Activated T-cell treated with anti-CD3 and anti-CD28 coated beads, Interleukin-2, amount 50 U/mL, for 24 hours (primary cell): Measurements from ENCODE around the gene BCKDK.
"Not testable (repeated sequence)": the region's sequence is repeated elsewhere in the genome, so short reads cannot be mapped to it uniquely, and the experiment has no call there.

Experiments
- DNase-seq: peaks from one replicate; pipeline ENCODE4 v3.0.0-alpha.2; 2020
- H3K27ac Mint-ChIP-seq: 2 replicates; pipeline ENCODE4 v1.8.0; 2020; ENCODE audit warnings: mild to moderate bottlenecking, mixed read lengths
- H3K27me3 Mint-ChIP-seq: 2 replicates; pipeline ENCODE4 v1.8.0; 2020; ENCODE audit warnings: mixed read lengths
- H3K36me3 Mint-ChIP-seq: 2 replicates; pipeline ENCODE4 v1.8.0; 2020; ENCODE audit warnings: low read depth, mixed read lengths
- H3K4me1 Mint-ChIP-seq: 2 replicates; pipeline ENCODE4 v1.8.0; 2020; ENCODE audit warnings: low read depth, mixed read lengths
- H3K4me3 Mint-ChIP-seq: 2 replicates; pipeline ENCODE4 v1.8.0; 2020; ENCODE audit warnings: mild to moderate bottlenecking, moderate library complexity, mixed read lengths
- H3K9me3 Mint-ChIP-seq: 2 replicates; pipeline ENCODE4 v1.8.0; 2020; ENCODE audit warnings: mixed read lengths

The BCKDK gene

GRCh38 chr16:31099860-31100638 is 8.1 kb upstream of the BCKDK start:
- H3K36me3 Mint-ChIP-seq = no peaks in the 10 kb centered on the region
- no peak overlapping the region for H3K27ac Mint-ChIP-seq
- H3K4me3 Mint-ChIP-seq = no peak overlapping the region
- no peaks in the 10 kb centered on the region for H3K9me3 Mint-ChIP-seq
- H3K27me3 Mint-ChIP-seq = no peaks in the 10 kb centered on the region
- peaks cover 9% of the 10 kb centered on the region for H3K4me1 Mint-ChIP-seq
- DNase-seq = no peak

DNA sequence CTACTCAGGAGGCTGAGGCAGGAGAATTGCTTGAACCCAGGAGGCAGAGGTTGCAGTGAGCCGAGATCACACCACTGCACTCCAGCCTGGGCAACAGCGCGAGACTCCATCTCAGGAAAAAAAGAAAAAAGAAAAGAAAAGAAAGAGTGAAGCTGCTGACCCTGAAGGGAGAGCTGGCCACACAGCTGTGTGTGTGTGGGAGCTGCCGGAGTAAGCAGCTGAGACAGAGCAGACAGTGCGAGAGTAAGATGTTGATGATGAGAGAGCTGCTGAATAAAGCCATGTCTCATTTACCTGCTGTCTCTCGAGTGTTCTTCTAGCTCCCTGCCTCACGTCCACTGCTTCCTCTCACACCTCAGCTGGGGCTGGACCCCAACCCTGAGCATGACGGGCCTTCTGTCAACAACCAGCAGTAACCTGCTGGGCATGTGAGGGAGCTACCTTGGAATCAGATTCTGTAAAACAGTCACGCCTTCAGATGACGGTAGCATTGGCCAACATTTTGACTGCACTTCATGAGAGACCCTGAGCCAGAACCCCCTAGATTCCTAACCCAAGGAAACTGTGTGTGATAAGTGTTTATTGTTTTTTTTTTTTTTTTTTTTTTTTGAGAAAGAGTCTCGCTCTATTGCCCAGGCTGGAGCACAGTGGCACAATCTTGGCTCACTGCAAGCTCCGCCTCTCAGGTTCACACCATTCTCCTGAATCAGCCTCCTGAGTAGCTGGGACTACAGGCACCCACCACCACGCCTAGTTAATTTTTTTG is 7.1 kb upstream of the BCKDK start:
- H3K4me1 Mint-ChIP-seq, H3K27ac Mint-ChIP-seq, H3K4me3 Mint-ChIP-seq, H3K36me3 Mint-ChIP-seq, DNase-seq, H3K9me3 Mint-ChIP-seq, H3K27me3 Mint-ChIP-seq: not testable (repeated sequence)

DNA sequence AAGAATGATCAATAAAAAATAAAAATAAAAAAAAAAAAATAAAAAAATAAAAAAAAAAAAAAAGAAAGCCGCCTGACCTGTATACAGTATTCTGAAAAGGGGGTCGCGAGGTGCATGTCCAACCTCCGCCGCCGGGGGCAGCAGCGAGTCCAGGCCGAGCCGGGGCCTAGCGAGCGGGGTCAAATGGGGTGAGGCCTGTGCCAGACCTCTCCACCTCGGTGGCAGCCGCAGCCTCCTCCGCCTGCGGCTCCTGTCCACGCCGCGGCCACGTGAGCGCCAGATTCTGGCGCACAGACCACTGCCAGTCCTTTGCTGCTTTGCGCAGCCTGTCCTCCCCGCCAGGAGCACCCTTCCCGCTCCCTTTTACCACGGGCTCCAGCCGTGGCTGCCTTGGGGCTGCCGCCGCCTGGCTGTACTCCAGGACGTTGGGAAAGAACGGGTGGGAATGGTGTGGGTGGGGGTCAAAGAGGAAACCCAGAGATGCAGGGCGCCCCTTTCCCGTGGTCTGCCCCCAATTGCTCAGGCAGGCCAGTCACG is 2.4 kb upstream of the BCKDK start:
- DNase-seq = peak; percentile 91
- Mint-ChIP-seq H3K9me3 (no peaks in the 10 kb centered on the region), H3K27me3 (no peaks in the 10 kb centered on the region), H3K36me3 (peaks cover 14% of the 10 kb centered on the region), H3K4me1 (peaks cover 33% of the 10 kb centered on the region), H3K27ac (peak overlapping the region; percentile 80), H3K4me3 (peak overlapping the region; percentile 47)

DNA sequence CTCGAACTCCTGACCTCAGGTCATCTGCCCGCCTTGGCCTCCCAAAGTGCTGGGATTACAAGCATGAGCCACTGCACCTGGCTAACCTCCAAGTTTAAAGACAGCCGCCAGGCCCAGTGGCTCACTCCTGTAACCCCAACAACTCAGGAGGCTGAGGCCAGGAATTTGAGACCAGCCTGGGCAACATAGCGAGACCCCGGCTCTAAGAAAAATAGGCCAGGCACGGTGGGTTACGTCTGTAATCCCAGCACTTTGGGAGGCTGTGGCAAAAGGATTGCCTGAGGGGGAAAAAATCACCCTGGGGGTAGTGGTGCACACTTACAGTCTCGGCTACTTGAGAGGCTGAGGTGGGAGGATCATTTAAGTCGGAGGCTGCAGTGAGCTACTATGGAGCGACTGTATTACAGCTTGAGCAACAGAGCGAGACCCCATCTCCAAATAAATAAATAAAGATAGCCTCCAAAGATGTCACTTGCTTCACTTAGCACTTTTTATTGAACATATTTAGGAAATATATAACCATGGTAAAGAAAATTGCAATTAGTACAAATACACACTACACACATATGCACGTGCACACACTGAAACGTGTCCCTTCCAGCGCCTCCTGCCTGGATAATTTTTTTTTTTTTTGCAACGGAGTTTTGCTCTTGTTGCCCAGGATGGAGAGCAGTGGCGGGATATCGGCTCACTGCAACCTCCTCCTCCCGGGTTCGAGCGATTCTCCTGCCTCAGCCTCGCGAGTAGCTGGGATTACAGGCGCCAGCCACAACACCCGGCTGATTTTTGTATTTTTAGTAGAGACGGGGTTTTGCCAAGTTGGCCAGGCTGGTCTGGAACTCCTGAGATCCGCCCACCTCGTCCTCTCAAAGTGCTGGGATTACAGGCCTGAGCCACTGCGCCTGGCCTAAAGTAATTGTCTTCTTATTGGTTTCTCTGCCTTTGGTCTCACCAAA is 1.4 kb upstream of the BCKDK start:
- Mint-ChIP-seq H3K27ac (peak overlapping the region; percentile 90), H3K4me3 (peak overlapping the region; percentile 76), H3K4me1 (peaks cover 33% of the 10 kb centered on the region), H3K36me3 (peaks cover 24% of the 10 kb centered on the region), H3K27me3 (no peaks in the 10 kb centered on the region), H3K9me3 (no peaks in the 10 kb centered on the region)
- no peak for DNase-seq

GRCh38 chr16:31107465-31107867 is 720 bp upstream of the BCKDK start:
- H3K27ac Mint-ChIP-seq = peak overlapping the region; percentile 90
- DNase-seq = peak; percentile 43
- peaks cover 33% of the 10 kb centered on the region for H3K4me1 Mint-ChIP-seq
- peaks cover 31% of the 10 kb centered on the region for H3K36me3 Mint-ChIP-seq
- H3K27me3 Mint-ChIP-seq = no peaks in the 10 kb centered on the region
- H3K9me3 Mint-ChIP-seq = no peaks in the 10 kb centered on the region
- peak overlapping the region; percentile 76 for H3K4me3 Mint-ChIP-seq

DNA sequence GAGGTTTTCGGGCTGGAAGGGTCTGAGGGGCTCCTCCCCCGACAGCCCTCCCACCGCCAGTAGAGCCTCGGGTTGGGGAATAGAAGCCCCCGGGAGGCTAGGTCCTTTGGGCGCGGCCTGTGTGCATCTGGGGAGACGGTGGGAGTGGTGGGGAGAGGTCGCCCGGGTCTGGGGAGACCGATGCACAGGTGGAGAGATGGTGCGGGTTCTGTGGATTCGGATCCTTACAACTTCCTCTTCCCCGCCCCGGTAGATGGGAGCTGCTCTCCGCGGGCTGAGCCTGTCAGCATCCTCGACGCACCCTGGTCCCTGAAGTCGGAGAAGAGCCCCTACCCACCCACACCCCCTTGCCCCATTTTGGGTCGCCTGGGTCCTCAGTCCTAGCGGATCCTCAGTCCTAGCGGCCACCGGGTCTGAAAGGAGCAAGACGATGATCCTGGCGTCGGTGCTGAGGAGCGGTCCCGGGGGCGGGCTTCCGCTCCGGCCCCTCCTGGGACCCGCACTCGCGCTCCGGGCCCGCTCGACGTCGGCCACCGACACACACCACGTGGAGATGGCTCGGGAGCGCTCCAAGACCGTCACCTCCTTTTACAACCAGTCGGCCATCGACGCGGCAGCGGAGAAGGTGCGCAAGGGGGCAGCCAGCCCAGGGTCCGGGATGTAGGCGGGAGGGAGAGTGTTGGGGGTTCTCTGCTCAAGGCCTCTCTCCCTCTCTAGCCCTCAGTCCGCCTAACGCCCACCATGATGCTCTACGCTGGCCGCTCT is 790 bp downstream of the BCKDK start:
- H3K4me3 Mint-ChIP-seq = peak overlapping the region; percentile 76
- no peak for DNase-seq
- H3K27me3 Mint-ChIP-seq = no peaks in the 10 kb centered on the region
- no peaks in the 10 kb centered on the region for H3K9me3 Mint-ChIP-seq
- peak overlapping the region; percentile 84 for H3K27ac Mint-ChIP-seq
- H3K4me1 Mint-ChIP-seq = peaks cover 38% of the 10 kb centered on the region
- peaks cover 39% of the 10 kb centered on the region for H3K36me3 Mint-ChIP-seq

DNA sequence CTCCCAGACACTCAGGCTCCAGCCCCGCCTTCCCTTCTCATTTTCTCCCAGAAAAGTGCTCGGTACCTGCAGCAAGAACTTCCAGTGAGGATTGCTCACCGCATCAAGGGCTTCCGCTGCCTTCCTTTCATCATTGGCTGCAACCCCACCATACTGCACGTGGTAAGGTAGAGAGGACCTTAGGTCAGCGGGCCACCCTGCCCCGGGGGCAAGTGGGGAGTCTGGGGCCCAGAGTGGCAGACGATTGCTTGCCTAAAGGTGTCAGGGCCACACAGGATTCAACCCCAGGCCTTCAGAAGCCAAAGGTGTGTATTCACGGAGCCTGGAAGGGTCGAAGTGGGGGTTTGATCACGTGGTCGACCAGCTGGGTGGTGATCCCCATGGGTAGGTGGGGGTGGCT is 1.4 kb downstream of the BCKDK start:
- H3K4me1 Mint-ChIP-seq = peaks cover 38% of the 10 kb centered on the region
- no peaks in the 10 kb centered on the region for H3K9me3 Mint-ChIP-seq
- H3K27ac Mint-ChIP-seq = peak overlapping the region; percentile 84
- H3K36me3 Mint-ChIP-seq = peaks cover 39% of the 10 kb centered on the region
- H3K27me3 Mint-ChIP-seq = no peaks in the 10 kb centered on the region
- no peak for DNase-seq
- peak overlapping the region; percentile 76 for H3K4me3 Mint-ChIP-seq

DNA sequence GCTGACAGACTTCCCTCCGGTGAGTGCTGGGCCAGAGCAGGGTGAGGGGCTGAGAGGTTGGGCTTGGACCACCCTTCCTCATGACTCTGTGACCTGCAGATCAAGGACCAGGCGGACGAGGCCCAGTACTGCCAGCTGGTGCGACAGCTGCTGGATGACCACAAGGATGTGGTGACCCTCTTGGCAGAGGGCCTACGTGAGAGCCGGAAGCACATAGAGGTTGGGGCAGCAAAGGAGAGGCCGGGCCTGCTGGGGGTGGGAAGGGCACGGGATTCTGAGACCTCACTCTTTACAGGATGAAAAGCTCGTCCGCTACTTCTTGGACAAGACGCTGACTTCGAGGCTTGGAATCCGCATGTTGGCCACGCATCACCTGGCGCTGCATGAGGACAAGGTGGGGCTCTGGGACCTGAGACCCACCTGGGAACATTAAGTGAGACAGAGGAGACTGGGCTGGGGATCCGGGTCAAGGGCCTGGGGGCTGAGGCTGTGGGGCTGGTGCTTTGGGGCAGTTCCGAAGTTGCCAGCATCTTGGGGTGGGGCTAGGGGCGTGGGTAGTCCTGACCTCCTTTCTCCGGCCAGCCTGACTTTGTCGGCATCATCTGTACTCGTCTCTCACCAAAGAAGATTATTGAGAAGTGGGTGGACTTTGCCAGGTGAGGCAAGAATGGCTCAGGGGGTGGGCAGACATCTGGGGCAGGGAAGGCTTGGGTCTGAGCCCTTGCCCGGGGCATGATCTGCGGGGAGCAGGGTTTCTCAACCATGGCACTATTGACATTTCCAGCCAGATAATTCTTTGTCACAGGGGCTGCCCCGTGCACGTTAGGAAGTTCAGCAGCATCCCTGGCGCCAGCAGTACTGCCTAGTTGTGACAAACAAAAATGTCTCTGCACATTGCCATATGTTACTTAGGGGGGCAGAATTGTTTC is 2.2 kb downstream of the BCKDK start:
- Mint-ChIP-seq H3K27me3 (no peaks in the 10 kb centered on the region), H3K36me3 (peaks cover 39% of the 10 kb centered on the region), H3K4me3 (peak overlapping the region; percentile 76), H3K4me1 (peaks cover 38% of the 10 kb centered on the region), H3K9me3 (no peaks in the 10 kb centered on the region), H3K27ac (peak overlapping the region; percentile 63)
- DNase-seq = no peak

DNA sequence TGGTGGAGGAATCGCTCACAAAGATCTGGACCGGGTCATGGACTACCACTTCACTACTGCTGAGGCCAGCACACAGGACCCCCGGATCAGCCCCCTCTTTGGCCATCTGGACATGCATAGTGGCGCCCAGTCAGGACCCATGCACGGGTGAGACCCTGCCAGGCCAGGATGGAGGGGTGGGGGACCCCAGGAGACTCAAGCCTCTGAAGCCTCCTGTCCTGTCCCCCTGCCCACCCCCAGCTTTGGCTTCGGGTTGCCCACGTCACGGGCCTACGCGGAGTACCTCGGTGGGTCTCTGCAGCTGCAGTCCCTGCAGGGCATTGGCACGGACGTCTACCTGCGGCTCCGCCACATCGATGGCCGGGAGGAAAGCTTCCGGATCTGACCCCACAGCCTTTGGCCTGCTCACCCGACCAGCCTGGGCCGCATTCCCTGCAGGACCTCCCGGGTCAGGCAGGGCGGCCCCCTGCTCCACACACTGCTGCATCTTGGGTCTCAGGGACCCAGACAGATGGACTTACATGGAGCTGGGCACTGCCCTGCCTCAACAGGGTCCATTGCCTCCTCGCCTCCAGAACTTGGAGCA is 3.8 kb downstream of the BCKDK start:
- H3K36me3 Mint-ChIP-seq = peaks cover 41% of the 10 kb centered on the region
- peak overlapping the region; percentile 66 for H3K27ac Mint-ChIP-seq
- no peak for DNase-seq
- no peak overlapping the region for H3K4me3 Mint-ChIP-seq
- H3K27me3 Mint-ChIP-seq = no peaks in the 10 kb centered on the region
- H3K4me1 Mint-ChIP-seq = peaks cover 38% of the 10 kb centered on the region
- H3K9me3 Mint-ChIP-seq = no peaks in the 10 kb centered on the region

- peak overlapping the region; percentile 76 for H3K27ac Mint-ChIP-seq
- no peaks in the 10 kb centered on the region for H3K9me3 Mint-ChIP-seq
- peaks cover 31% of the 10 kb centered on the region for H3K4me1 Mint-ChIP-seq
- H3K27me3 Mint-ChIP-seq = no peaks in the 10 kb centered on the region
- H3K4me3 Mint-ChIP-seq = no peak overlapping the region
- peaks cover 41% of the 10 kb centered on the region for H3K36me3 Mint-ChIP-seq
- no peak for DNase-seq
Measured at GRCh38 chr16:31112711-31113110, 4.5 kb downstream of the BCKDK start.

GRCh38 chr16:31113121-31114120 is 5.2 kb downstream of the BCKDK start:
- Mint-ChIP-seq H3K27me3 (no peaks in the 10 kb centered on the region), H3K4me3 (no peak overlapping the region), H3K4me1 (peaks cover 33% of the 10 kb centered on the region), H3K9me3 (no peaks in the 10 kb centered on the region), H3K27ac (peak overlapping the region; percentile 76), H3K36me3 (peaks cover 47% of the 10 kb centered on the region)
- no peak for DNase-seq

GRCh38 chr16:31114468-31114867 is 6.3 kb downstream of the BCKDK start:
- Mint-ChIP-seq H3K36me3 (peaks cover 57% of the 10 kb centered on the region), H3K9me3 (no peaks in the 10 kb centered on the region), H3K27me3 (no peaks in the 10 kb centered on the region), H3K4me1 (peaks cover 37% of the 10 kb centered on the region), H3K27ac (peak overlapping the region; percentile 31), H3K4me3 (no peak overlapping the region)
- DNase-seq = no peak
